DND-41 (cell line): ENCODE measurements around the gene LYPLA2.

ENCODE experiments used
- ATAC-seq: fragments of 200-7000 bp; cut with Tn5 transposase; 3 replicates; pipeline ENCODE4 v1.9.1; 2021; ENCODE audit warnings: low read depth; ENCODE audit not compliant: insufficient read depth
- DNase-seq: peaks from one replicate; pipeline ENCODE4 v3.0.0-alpha.2; 2020
- H2AFZ ChIP-seq: 2 replicates; pipeline ENCODE4 v1.6.0; 2012; ENCODE audit warnings: low read depth, low read length
- H3K27ac ChIP-seq: 2 replicates; pipeline ENCODE4 v1.5.1; 2012; ENCODE audit warnings: low read length, inconsistent platforms
- H3K27me3 ChIP-seq: fragments of 200-600 bp; sonication (generic); 2 replicates; pipeline ENCODE4 v1.6.0; 2012; ENCODE audit warnings: low read length, mild to moderate bottlenecking, inconsistent platforms; ENCODE audit not compliant: insufficient read depth, poor library complexity
- H3K36me3 ChIP-seq: 2 replicates; pipeline ENCODE4 v1.5.1; 2012; ENCODE audit warnings: low read length, inconsistent platforms; ENCODE audit not compliant: insufficient read depth
- H3K4me1 ChIP-seq: 2 replicates; pipeline ENCODE4 v1.5.1; 2012; ENCODE audit warnings: mild to moderate bottlenecking, low read length; ENCODE audit not compliant: insufficient read depth
- H3K4me2 ChIP-seq: 2 replicates; pipeline ENCODE4 v1.6.0; 2012; ENCODE audit warnings: mild to moderate bottlenecking, moderate library complexity, low read length, inconsistent platforms; ENCODE audit not compliant: insufficient read depth
- H3K4me3 ChIP-seq, 2 experiments: fragments of 200-600 bp in 1 of 2; shearing (Covaris generic) in 1 of 2; 2 replicates each; pipeline ENCODE4 v1.5.1; 2012 to 2016; ENCODE audit warnings: inconsistent platforms in 2 of 2, low read length in 2 of 2, mild to moderate bottlenecking in 2 of 2, low read depth in 1 of 2, moderate library complexity in 1 of 2
- H3K79me2 ChIP-seq: 2 replicates; pipeline ENCODE4 v1.6.0; 2012; ENCODE audit warnings: low read length, inconsistent platforms; ENCODE audit not compliant: insufficient read depth
- H3K9ac ChIP-seq: 2 replicates; pipeline ENCODE4 v1.6.0; 2012; ENCODE audit warnings: low read depth, mild to moderate bottlenecking, inconsistent platforms, low read length, moderate library complexity
- H3K9me3 ChIP-seq: 2 replicates; pipeline ENCODE4 v1.5.1; 2012; ENCODE audit warnings: low read length, moderate library complexity, mild to moderate bottlenecking, inconsistent platforms; ENCODE audit not compliant: insufficient read depth, severe bottlenecking
- H4K20me1 ChIP-seq: 2 replicates; pipeline ENCODE4 v1.6.0; 2012; ENCODE audit warnings: low read length; ENCODE audit not compliant: insufficient read depth
- EZH2 ChIP-seq: IDR thresholded peaks from 3 replicates; pipeline ENCODE4 v1.6.1; 2012; ENCODE audit warnings: borderline replicate concordance, low read depth, mild to moderate bottlenecking, moderate library complexity, low read length, inconsistent platforms; ENCODE audit not compliant: severe bottlenecking
- TF ChIP-seq, protein P1 (sequence below): IDR thresholded peaks from 2 replicates; pipeline ENCODE4 v1.5.1; 2012; ENCODE audit warnings: borderline replicate concordance, low read length, moderate library complexity, mild to moderate bottlenecking; ENCODE audit not compliant: poor library complexity, severe bottlenecking; ENCODE audit errors: extremely low read depth

LYPLA2 gene

DNA sequence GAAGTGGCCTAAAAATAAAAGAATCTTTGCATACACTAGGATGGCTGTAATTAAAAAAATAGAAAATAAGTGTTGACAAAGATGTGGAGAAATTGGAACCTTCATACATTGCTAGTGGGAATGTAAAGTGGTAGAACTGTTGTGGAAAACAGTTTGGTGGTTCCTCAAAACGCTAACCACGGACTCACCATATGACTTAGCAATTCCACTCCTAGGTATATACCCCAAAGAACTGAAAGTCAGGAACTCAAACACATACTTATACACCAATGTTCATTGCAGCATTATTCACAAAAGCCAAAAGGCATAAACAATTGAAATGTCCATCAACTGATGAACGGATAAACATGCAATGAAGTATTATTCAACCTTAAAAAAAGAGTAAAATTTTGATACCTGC lies 45.1 kb downstream of the LYPLA2 start:
- Histone ChIP-seq H3K79me2 (no peaks in the 10 kb centered on the region), H3K27me3 (peaks cover 3% of the 10 kb centered on the region), H2AFZ (no peak overlapping the region), H3K9ac (no peak overlapping the region), H3K4me1 (peaks cover 14% of the 10 kb centered on the region), H3K27ac (no peak overlapping the region), H3K4me3 (no peak overlapping the region), H3K9me3 (no peaks in the 10 kb centered on the region), H3K36me3 (no peaks in the 10 kb centered on the region), H4K20me1 (no peaks in the 10 kb centered on the region), H3K4me2 (no peak overlapping the region)
- ATAC-seq (no peak), DNase-seq (no peak)
- TF ChIP-seq EZH2 = no peak

DNA sequence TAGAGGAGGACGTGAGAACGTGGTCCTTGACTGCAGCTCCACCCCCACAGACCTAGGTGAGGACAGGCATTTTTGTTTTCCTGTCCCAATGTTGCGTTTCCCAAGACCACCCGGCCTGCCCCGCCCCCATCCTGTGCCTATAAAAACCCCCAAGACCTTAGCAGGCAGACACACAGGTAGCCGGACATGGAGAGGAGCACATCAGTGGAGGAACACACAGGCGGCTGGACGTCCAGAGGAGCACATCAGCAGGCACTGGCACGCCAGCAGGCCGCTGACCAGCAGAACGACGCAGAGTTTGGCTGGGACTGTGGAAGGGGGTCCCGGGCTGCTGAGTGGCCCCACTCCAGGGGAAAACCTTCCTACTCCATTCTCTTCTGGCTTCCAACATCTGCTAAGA lies 47.0 kb downstream of the LYPLA2 start:
- ATAC-seq (no peak), DNase-seq (no peak)
- H2AFZ ChIP-seq = peak overlapping the region; percentile 77
- H3K79me2 ChIP-seq = no peaks in the 10 kb centered on the region
- H3K9ac ChIP-seq = peak overlapping the region; percentile 36
- H4K20me1 ChIP-seq = no peaks in the 10 kb centered on the region
- H3K4me3 ChIP-seq = peak overlapping the region in 1 of 2 experiments; percentile 46; a peak in 2 of 4 replicates
- H3K36me3 ChIP-seq = no peaks in the 10 kb centered on the region
- peak overlapping the region; percentile 72 for H3K4me2 ChIP-seq
- no peaks in the 10 kb centered on the region for H3K9me3 ChIP-seq
- H3K4me1 ChIP-seq = peaks cover 14% of the 10 kb centered on the region
- no peak overlapping the region for H3K27ac ChIP-seq
- peaks cover 2% of the 10 kb centered on the region for H3K27me3 ChIP-seq
- TF ChIP-seq, protein P1, sequence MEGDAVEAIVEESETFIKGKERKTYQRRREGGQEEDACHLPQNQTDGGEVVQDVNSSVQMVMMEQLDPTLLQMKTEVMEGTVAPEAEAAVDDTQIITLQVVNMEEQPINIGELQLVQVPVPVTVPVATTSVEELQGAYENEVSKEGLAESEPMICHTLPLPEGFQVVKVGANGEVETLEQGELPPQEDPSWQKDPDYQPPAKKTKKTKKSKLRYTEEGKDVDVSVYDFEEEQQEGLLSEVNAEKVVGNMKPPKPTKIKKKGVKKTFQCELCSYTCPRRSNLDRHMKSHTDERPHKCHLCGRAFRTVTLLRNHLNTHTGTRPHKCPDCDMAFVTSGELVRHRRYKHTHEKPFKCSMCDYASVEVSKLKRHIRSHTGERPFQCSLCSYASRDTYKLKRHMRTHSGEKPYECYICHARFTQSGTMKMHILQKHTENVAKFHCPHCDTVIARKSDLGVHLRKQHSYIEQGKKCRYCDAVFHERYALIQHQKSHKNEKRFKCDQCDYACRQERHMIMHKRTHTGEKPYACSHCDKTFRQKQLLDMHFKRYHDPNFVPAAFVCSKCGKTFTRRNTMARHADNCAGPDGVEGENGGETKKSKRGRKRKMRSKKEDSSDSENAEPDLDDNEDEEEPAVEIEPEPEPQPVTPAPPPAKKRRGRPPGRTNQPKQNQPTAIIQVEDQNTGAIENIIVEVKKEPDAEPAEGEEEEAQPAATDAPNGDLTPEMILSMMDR = no peak
- TF ChIP-seq EZH2 = no peak

DNA sequence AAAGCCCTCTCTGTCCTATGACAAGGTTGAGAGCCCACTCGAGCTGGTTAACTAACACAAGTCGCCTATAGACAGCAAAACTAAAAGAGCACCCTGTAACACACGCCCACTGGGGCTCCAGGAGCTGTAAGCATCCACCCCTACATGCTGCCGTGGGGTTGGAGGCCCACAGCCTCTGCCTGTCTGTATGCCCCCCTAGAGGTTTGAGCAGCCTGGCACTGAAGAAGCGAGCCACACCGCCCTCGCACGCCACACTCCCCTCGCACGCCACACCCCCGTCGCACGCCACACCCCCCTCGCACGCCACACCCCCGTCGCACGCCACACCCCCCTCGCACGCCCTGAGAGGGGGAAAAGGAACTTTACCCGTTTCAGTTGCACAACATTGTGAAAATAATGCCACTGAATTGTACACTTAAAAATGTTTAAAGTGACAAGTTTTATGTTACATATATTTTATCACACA lies 47.5 kb downstream of the LYPLA2 start:
- TF ChIP-seq, protein P1 = no peak
- no peak for TF ChIP-seq EZH2
- no peaks in the 10 kb centered on the region for H3K79me2 ChIP-seq
- H3K4me1 ChIP-seq = peaks cover 14% of the 10 kb centered on the region
- peak overlapping the region; percentile 77 for H2AFZ ChIP-seq
- peak overlapping the region in 1 of 2 experiments; percentile 46; a peak in 2 of 4 replicates for H3K4me3 ChIP-seq
- DNase-seq (peak; percentile 80), ATAC-seq (peak; percentile 99)
- H3K36me3 ChIP-seq = no peaks in the 10 kb centered on the region
- peak overlapping the region; percentile 72 for H3K4me2 ChIP-seq
- H4K20me1 ChIP-seq = no peaks in the 10 kb centered on the region
- H3K9me3 ChIP-seq = no peaks in the 10 kb centered on the region
- peaks cover 2% of the 10 kb centered on the region for H3K27me3 ChIP-seq
- no peak overlapping the region for H3K27ac ChIP-seq
- peak overlapping the region; percentile 36 for H3K9ac ChIP-seq

GRCh38 chr1:23843644-23844043 lies 52.7 kb downstream of the LYPLA2 start:
- no peak overlapping the region for H3K4me2 ChIP-seq
- H3K4me3 ChIP-seq = no peak overlapping the region
- H3K36me3 ChIP-seq = no peaks in the 10 kb centered on the region
- no peak for DNase-seq
- peaks cover 2% of the 10 kb centered on the region for H3K27me3 ChIP-seq
- H3K79me2 ChIP-seq = no peaks in the 10 kb centered on the region
- no peak for TF ChIP-seq EZH2
- TF ChIP-seq, protein P1 = no peak
- no peaks in the 10 kb centered on the region for H3K9me3 ChIP-seq
- no peak for ATAC-seq
- no peak overlapping the region for H3K9ac ChIP-seq
- H3K4me1 ChIP-seq = peaks cover 3% of the 10 kb centered on the region; the same call in 1 of the 2 replicates
- H3K27ac ChIP-seq = no peak overlapping the region
- no peak overlapping the region for H2AFZ ChIP-seq
- H4K20me1 ChIP-seq = no peaks in the 10 kb centered on the region
